HG03064 (cell line): Measurements from ENCODE around the gene CENPA.

ENCODE experiments used
- ATAC-seq: cut with Tn5 transposase; IDR thresholded peaks from one replicate; pipeline ENCODE4 v1.9.1; 2021; ENCODE audit warnings: low read depth; ENCODE audit not compliant: unreplicated experiment

CENPA gene

GRCh38 chr2:26838121-26838906 is 52.5 kb downstream of the CENPA start:
- no peak for ATAC-seq

- no peak for ATAC-seq
Observed at GRCh38 chr2:26840937-26841610, 55.2 kb downstream of the CENPA start.

- no peak for ATAC-seq
Observed at GRCh38 chr2:26843041-26843440, 57.2 kb downstream of the CENPA start.
